Spleen (tissue), 11 donors: ENCODE results near the gene STAT6. TPM values are rescaled to one million over a fixed set of nuclear protein-coding genes. Genes with fewer than 3 reads are reported as not detected.

Experiments
- DNase-seq: peaks from one replicate; pipeline ENCODE4 v3.0.0-alpha.2; 2020
- H3K27ac ChIP-seq, 8 donors: fragments of 200-600 bp; sonication (generic) in 7 of 8; 1 replicate in 4 of 8; 2 replicates in 4 of 8; pipeline versions ENCODE4 v1.5.0 to v1.8.0; 2016 to 2021; ENCODE audit warnings: inconsistent platforms in 4 of 8, mild to moderate bottlenecking in 4 of 8, moderate library complexity in 1 of 8
- H3K27me3 ChIP-seq, 7 donors: fragments of 200-600 bp; sonication (generic) in 6 of 7; replicated peaks in 1 of 7; 1 replicate in 4 of 7; 2 replicates in 3 of 7; pipeline versions ENCODE4 v1.5.0 to v1.8.0; 2016 to 2021; ENCODE audit warnings: inconsistent platforms in 3 of 7, mild to moderate bottlenecking in 1 of 7
- H3K36me3 ChIP-seq, 6 donors: fragments of 200-600 bp; sonication (generic) in 5 of 6; 1 replicate in 4 of 6; 2 replicates in 2 of 6; pipeline versions ENCODE4 v1.5.0 to v1.8.0; 2016 to 2021; ENCODE audit warnings: inconsistent platforms in 2 of 6
- H3K4me1 ChIP-seq, 6 donors: fragments of 200-600 bp; sonication (generic) in 5 of 6; 1 replicate in 3 of 6; 2 replicates in 3 of 6; pipeline versions ENCODE4 v1.5.0 to v1.8.0; 2016 to 2021; ENCODE audit warnings: inconsistent platforms in 3 of 6
- H3K4me3 ChIP-seq, 8 donors: fragments of 200-600 bp; sonication (generic) in 7 of 8; 1 replicate in 4 of 8; 2 replicates in 4 of 8; pipeline versions ENCODE4 v1.5.0 to v1.8.0; 2016 to 2021; ENCODE audit warnings: inconsistent platforms in 4 of 8, mild to moderate bottlenecking in 4 of 8, moderate library complexity in 2 of 8
- H3K9me3 ChIP-seq, 8 donors: fragments of 200-600 bp; sonication (generic) in 7 of 8; 1 replicate in 4 of 8; 2 replicates in 4 of 8; pipeline versions ENCODE4 v1.5.0 to v1.8.0; 2016 to 2021; ENCODE audit warnings: inconsistent platforms in 4 of 8
- POLR2A ChIP-seq, 3 donors: fragments of 450-650 bp; IDR thresholded peaks; one replicate each; pipeline ENCODE4 v1.5.1; 2017; ENCODE audit warnings: antibody characterized with exemption in 3 of 3, mild to moderate bottlenecking in 1 of 3
- POLR2AphosphoS5 ChIP-seq, 3 donors: sonication (generic); formaldehyde crosslinking; IDR thresholded peaks; one replicate each; pipeline ENCODE4 v1.5.1; 2017; ENCODE audit warnings: antibody characterized with exemption in 3 of 3
- WGBS, 5 donors: extraction: QIAGEN DNeasy Blood & Tissue Kit in 3 of 5; methylation state at CpG; one replicate each; pipeline versions ENCODE4 v1.1.5 to v1.1.7; 2013 to 2018; 5-methylcytosine and 5-hydroxymethylcytosine counted together
- intact Hi-C: fragments of 100-400 bp; cut with DNase I; formaldehyde crosslinking; loops from one replicate; pipeline ENCODE4 v1.15.0; 2023; ENCODE audit warnings: low total_unique reads
- polyA plus RNA-seq, 3 donors: library from polyadenylated mRNA; stranded (reverse); fragments of 200-250 nt; gene quantifications; one replicate each; pipeline ENCODE4 v1.2.1, GENCODE V29; 2013
- total RNA-seq, 7 donors: library from RNA; depleted of rRNA in 3 of 7; stranded (reverse); fragments of >200 nt in 3 of 7; fragmentation: NEBNext Ultra II Directional in 4 of 7; extraction: Animal tissue kit (Norgen Biotek cat#: 25700) in 4 of 7; gene quantifications; one replicate each; pipeline versions ENCODE4 v1.1.0 to v1.2.1, GENCODE V29; 2016 to 2021
- TF ChIP-seq, protein P1 (sequence below), 11 experiments: fragments of 200-600 bp in 7 of 11; fragments of 450-650 bp in 4 of 11; sonication (generic) in 4 of 11; IDR thresholded peaks in 8 of 11; conservative IDR thresholded peaks in 3 of 11; 1 replicate in 7 of 11; 2 replicates in 4 of 11; pipeline versions ENCODE4 v1.4.0 to v1.8.0; 2016 to 2021; ENCODE audit warnings: antibody characterized with exemption in 11 of 11, inconsistent platforms in 4 of 11, mild to moderate bottlenecking in 1 of 11
- donor health status: healthy with polysubstance abuse.
- donor health status: DM: no; HTN: no; CAD: no; lungs with moderate emphysema.
- donor health status: DM: no; HTN: no; CAD: no.
- donor health status: Bipolar disorder and iron deficiency.
- donor health status: healthy.
- donor health status: DM: no; HTN: no; CAD: no.
- donor health status: DM: yes; HTN: yes; CAD: no.

Gene STAT6
- total and polyA plus RNA-seq, 10 donors = 140 to 336 (median 276) TPM

- no peaks in the 10 kb centered on the region for H3K9me3 ChIP-seq
- no peaks in the 10 kb centered on the region for H3K27me3 ChIP-seq
- DNase-seq = peak; percentile 99
- peaks cover 0 to 29% (median 18%) of the 10 kb centered on the region in 6 donors for H3K36me3 ChIP-seq
- peak within 1 kb of the TSS; percentile 94 to 99 (median 97) for H3K27ac ChIP-seq
- peaks cover 28 to 76% (median 55%) of the 10 kb centered on the region in 6 donors for H3K4me1 ChIP-seq
- peak in 1 of 3 donors; percentile 53 for TF ChIP-seq POLR2A (IDR thresholded peaks at IDR 0.05)
- peak; percentile 90 to 92 (median 91) for TF ChIP-seq POLR2AphosphoS5 (IDR thresholded peaks at IDR 0.05)
- TF ChIP-seq, protein P1, sequence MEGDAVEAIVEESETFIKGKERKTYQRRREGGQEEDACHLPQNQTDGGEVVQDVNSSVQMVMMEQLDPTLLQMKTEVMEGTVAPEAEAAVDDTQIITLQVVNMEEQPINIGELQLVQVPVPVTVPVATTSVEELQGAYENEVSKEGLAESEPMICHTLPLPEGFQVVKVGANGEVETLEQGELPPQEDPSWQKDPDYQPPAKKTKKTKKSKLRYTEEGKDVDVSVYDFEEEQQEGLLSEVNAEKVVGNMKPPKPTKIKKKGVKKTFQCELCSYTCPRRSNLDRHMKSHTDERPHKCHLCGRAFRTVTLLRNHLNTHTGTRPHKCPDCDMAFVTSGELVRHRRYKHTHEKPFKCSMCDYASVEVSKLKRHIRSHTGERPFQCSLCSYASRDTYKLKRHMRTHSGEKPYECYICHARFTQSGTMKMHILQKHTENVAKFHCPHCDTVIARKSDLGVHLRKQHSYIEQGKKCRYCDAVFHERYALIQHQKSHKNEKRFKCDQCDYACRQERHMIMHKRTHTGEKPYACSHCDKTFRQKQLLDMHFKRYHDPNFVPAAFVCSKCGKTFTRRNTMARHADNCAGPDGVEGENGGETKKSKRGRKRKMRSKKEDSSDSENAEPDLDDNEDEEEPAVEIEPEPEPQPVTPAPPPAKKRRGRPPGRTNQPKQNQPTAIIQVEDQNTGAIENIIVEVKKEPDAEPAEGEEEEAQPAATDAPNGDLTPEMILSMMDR (IDR thresholded peaks at IDR 0.05 in 8 of 11, conservative IDR thresholded peaks at IDR 0.05 in 3 of 11) = peak in 2 of 11 experiments; percentile 2 to 22
- WGBS, 5 donors = 0 to 1% (median 0%) methylated on average over 31 to 91 of the region's 91 CpGs
- H3K4me3 ChIP-seq = peak within 1 kb of the TSS; percentile 59 to 96 (median 84)
- intact Hi-C loops = no loop called here
Measured at GRCh38 chr12:57088354-57089270, 22.6 kb downstream of the STAT6 start, which contains the start of gene NAB2. NAB2 (plus strand) TSS chr12:57089114; CDS start chr12:57089272, 158 bp downstream.

- H3K4me1 ChIP-seq = peaks cover 21 to 68% (median 48%) of the 10 kb centered on the region in 6 donors
- peak overlapping the region; percentile 59 to 96 (median 82) for H3K4me3 ChIP-seq
- peak; percentile 93 for DNase-seq
- H3K27ac ChIP-seq = peak overlapping the region; percentile 94 to 99 (median 97)
- intact Hi-C loops = no loop called here
- peaks cover 0 to 22% (median 15%) of the 10 kb centered on the region in 6 donors for H3K36me3 ChIP-seq
- WGBS, 5 donors = 0 to 1% (median 0%) methylated on average over 13 to 37 of the region's 37 CpGs
- no peaks in the 10 kb centered on the region for H3K27me3 ChIP-seq
- H3K9me3 ChIP-seq = no peaks in the 10 kb centered on the region
- no peak for TF ChIP-seq POLR2A (IDR thresholded peaks at IDR 0.05)
- peak in 2 of 3 donors; percentile 29 to 54 for TF ChIP-seq POLR2AphosphoS5 (IDR thresholded peaks at IDR 0.05)
- TF ChIP-seq, protein P1 (IDR thresholded peaks at IDR 0.05 in 8 of 11, conservative IDR thresholded peaks at IDR 0.05 in 3 of 11) = peak in 1 of 11 experiments; percentile 10
Measured at GRCh38 chr12:57087691-57088353, 23.3 kb downstream of the STAT6 start.

DNA sequence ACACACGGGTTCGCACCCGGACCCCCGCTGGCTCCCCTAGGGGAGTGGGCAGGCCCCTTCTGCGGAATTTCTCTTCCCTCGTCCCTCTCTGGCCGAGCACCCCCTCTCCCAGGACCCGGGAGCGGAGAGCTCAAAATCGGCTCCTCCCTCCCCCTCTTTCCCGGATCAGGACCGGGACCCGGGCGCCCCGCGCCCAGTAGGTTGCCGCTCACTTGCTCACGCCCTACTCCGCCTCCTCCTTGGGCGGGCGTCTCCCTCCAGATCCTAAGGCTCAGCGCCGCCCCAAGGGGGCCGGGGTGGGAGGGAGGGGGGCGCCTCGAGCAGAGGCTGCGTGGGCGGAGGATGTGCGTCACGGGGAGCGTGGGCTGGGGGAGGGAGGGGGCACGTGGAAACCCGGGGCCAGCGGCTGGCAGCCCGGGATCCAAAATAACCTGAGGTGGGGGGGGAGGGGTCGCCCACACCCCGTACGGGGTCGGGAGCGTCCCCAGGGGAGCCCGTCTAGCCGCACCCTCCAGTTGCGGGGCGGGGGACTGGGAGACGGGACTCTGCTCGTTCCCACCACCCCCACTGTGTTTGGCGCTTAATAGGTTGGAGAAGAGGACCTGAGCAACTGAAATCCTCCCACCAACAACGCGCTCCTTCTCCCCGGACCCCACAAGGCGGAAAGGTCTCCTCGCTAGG, 24.0 kb downstream of the STAT6 start:
- WGBS, 5 donors = 0 to 1% (median 0%) methylated on average over 10 to 51 of the region's 52 CpGs
- Histone ChIP-seq H3K4me3 (peak overlapping the region; percentile 59 to 96 (median 82)), H3K9me3 (no peaks in the 10 kb centered on the region), H3K27ac (peak overlapping the region; percentile 94 to 99 (median 97)), H3K4me1 (peaks cover 17 to 62% (median 43%) of the 10 kb centered on the region in 6 donors), H3K36me3 (peaks cover 0 to 15% (median 12%) of the 10 kb centered on the region in 6 donors), H3K27me3 (no peaks in the 10 kb centered on the region)
- peak; percentile 96 for DNase-seq
- TF ChIP-seq, protein P1 (IDR thresholded peaks at IDR 0.05 in 8 of 11, conservative IDR thresholded peaks at IDR 0.05 in 3 of 11) = no peak
- peak in 2 of 3 donors; percentile 14 to 63 for TF ChIP-seq POLR2A (IDR thresholded peaks at IDR 0.05)
- TF ChIP-seq POLR2AphosphoS5 (IDR thresholded peaks at IDR 0.05) = peak; percentile 82 to 85 (median 82)
- intact Hi-C loops = no loop called here
